Common myeloid progenitor, CD34-positive (primary cell): ENCODE data around the gene PHF3.
A peak's percentile ranks its signal among the peaks of the same experiment; 100 is the strongest.
"Not testable (repeated sequence)": the region's sequence is repeated elsewhere in the genome, so short reads cannot be mapped to it uniquely, and the experiment has no call there.

ENCODE experiments used
- CTCF ChIA-PET: fragments of 350-600 bp; sonication (Branson Sonifier 250); formaldehyde crosslinking; loops from one replicate; lab custom pipeline; 2021; ENCODE audit warnings: antibody characterized with exemption; lab: Charles Lee
- POLR2A ChIA-PET: fragments of 350-600 bp; sonication (Branson Sonifier 250); formaldehyde crosslinking; loops from one replicate; lab custom pipeline; 2021; ENCODE audit warnings: antibody characterized with exemption; lab: Charles Lee
- DNase-seq, 3 donors: peaks; one replicate each; pipeline versions ENCODE4 v3.0.0 to v3.0.0-alpha.2; 2013
- H3K27ac ChIP-seq, 2 experiments: 1 replicate in 1 of 2; 2 replicates in 1 of 2; pipeline ENCODE4 v1.7.0; 2013; ENCODE audit warnings: inconsistent platforms in 2 of 2, low read length in 2 of 2, mild to moderate bottlenecking in 2 of 2, low read depth in 1 of 2, moderate library complexity in 1 of 2; ENCODE audit not compliant: severe bottlenecking in 2 of 2, insufficient read depth in 1 of 2, poor library complexity in 1 of 2
- H3K27me3 ChIP-seq, 5 experiments: replicated peaks in 2 of 5; 1 replicate in 3 of 5; 2 replicates in 2 of 5; pipeline versions ENCODE4 v1.6.1 to v1.7.0; 2013; ENCODE audit warnings: low read length in 4 of 5, mild to moderate bottlenecking in 2 of 5, moderate library complexity in 2 of 5, inconsistent platforms in 1 of 5; ENCODE audit not compliant: insufficient read depth in 5 of 5, control insufficient read depth in 4 of 5
- H3K36me3 ChIP-seq, 4 experiments: 1 replicate in 2 of 4; 2 replicates in 2 of 4; pipeline versions ENCODE4 v1.6.1 to v1.7.0; 2013; ENCODE audit warnings: low read length in 3 of 4, control low read depth in 1 of 4, mild to moderate bottlenecking in 1 of 4; ENCODE audit not compliant: control insufficient read depth in 4 of 4, insufficient read depth in 4 of 4
- H3K4me1 ChIP-seq, 4 experiments: 1 replicate in 3 of 4; 2 replicates in 1 of 4; pipeline versions ENCODE4 v1.6.1 to v1.7.1; 2013; ENCODE audit warnings: low read length in 3 of 4, mild to moderate bottlenecking in 3 of 4, control low read depth in 1 of 4, inconsistent platforms in 1 of 4, moderate library complexity in 1 of 4; ENCODE audit not compliant: control insufficient read depth in 4 of 4, insufficient read depth in 4 of 4; ENCODE audit errors: control extremely low read depth in 1 of 4
- H3K4me3 ChIP-seq, 7 experiments: 1 replicate in 4 of 7; 2 replicates in 3 of 7; pipeline versions ENCODE4 v1.5.1 to v1.7.0; 2013; ENCODE audit warnings: mild to moderate bottlenecking in 7 of 7, low read length in 6 of 7, moderate library complexity in 6 of 7, inconsistent platforms in 2 of 7, low read depth in 2 of 7, control low read depth in 1 of 7; ENCODE audit not compliant: insufficient read depth in 4 of 7, control insufficient read depth in 1 of 7; ENCODE audit errors: extremely low read depth in 1 of 7
- H3K9me3 ChIP-seq, 5 experiments: 1 replicate in 4 of 5; 2 replicates in 1 of 5; pipeline versions ENCODE4 v1.6.1 to v1.7.1; 2013; ENCODE audit warnings: low read length in 4 of 5, mild to moderate bottlenecking in 2 of 5, inconsistent platforms in 1 of 5, low read depth in 1 of 5, moderate library complexity in 1 of 5; ENCODE audit not compliant: control insufficient read depth in 4 of 5, insufficient read depth in 2 of 5; ENCODE audit errors: control extremely low read depth in 1 of 5
- WGBS: methylation state at CpG from one replicate; pipeline ENCODE4 v1.1.5; 2013; ENCODE audit not compliant: insufficient coverage; 5-methylcytosine and 5-hydroxymethylcytosine counted together

The PHF3 gene

GRCh38 chr6:63745784-63746183 lies 110.2 kb downstream of the PHF3 start:
- Histone ChIP-seq H3K4me3 (no peak overlapping the region), H3K27me3 (no peaks in the 10 kb centered on the region), H3K9me3 (peaks cover 0 to 2% (median 0%) of the 10 kb centered on the region in 5 experiments), H3K4me1 (no peaks in the 10 kb centered on the region), H3K27ac (no peak overlapping the region), H3K36me3 (peaks cover 0 to 1% (median 0%) of the 10 kb centered on the region in 4 experiments)
- POLR2A ChIA-PET, result no interaction called here
- CTCF ChIA-PET, result no interaction called here
- no peak for DNase-seq

GRCh38 chr6:63750400-63750799 lies 114.8 kb downstream of the PHF3 start:
- Histone ChIP-seq H3K27me3 (no peaks in the 10 kb centered on the region), H3K27ac (no peak overlapping the region), H3K36me3 (peaks cover 0 to 1% (median 0%) of the 10 kb centered on the region in 4 experiments), H3K4me1 (no peaks in the 10 kb centered on the region), H3K9me3 (peaks cover 0 to 10% (median 0%) of the 10 kb centered on the region in 5 experiments), H3K4me3 (no peak overlapping the region)
- DNase-seq, result no peak
- CTCF ChIA-PET, result no interaction called here
- WGBS, result 100% methylated on average over 1 of the region's 2 CpGs
- POLR2A ChIA-PET, result no interaction called here

- POLR2A ChIA-PET, H3K27me3 ChIP-seq, H3K27ac ChIP-seq, H3K4me3 ChIP-seq, H3K36me3 ChIP-seq, CTCF ChIA-PET, DNase-seq, H3K4me1 ChIP-seq: not testable (repeated sequence)
- H3K9me3 ChIP-seq, result peaks cover 0 to 13% (median 0%) of the 10 kb centered on the region in 5 experiments
Measured at GRCh38 chr6:63757275-63757674, 121.7 kb downstream of the PHF3 start.

- no peaks in the 10 kb centered on the region for H3K4me1 ChIP-seq
- no peak overlapping the region for H3K4me3 ChIP-seq
- no peaks in the 10 kb centered on the region for H3K36me3 ChIP-seq
- CTCF ChIA-PET, result interaction anchor here (1.4 kb wide), 1 partner anchor 160 kb away, joined by 5 read pairs; no protein-coding TSS in a partner anchor
- WGBS, result no CpG with 5 or more reads among the region's 1 CpG
- DNase-seq, result no peak
- H3K27ac ChIP-seq, result no peak overlapping the region
- no peaks in the 10 kb centered on the region for H3K27me3 ChIP-seq
- H3K9me3 ChIP-seq, result peaks cover 0 to 13% (median 0%) of the 10 kb centered on the region in 5 experiments
- POLR2A ChIA-PET, result no interaction called here
Measured at GRCh38 chr6:63757826-63758225, 122.2 kb downstream of the PHF3 start.

GRCh38 chr6:63759605-63760105 lies 124.1 kb downstream of the PHF3 start:
- no peak for DNase-seq
- Histone ChIP-seq H3K36me3 (no peaks in the 10 kb centered on the region), H3K4me1 (no peaks in the 10 kb centered on the region), H3K4me3 (no peak overlapping the region), H3K9me3 (peaks cover 0 to 8% (median 0%) of the 10 kb centered on the region in 5 experiments), H3K27me3 (no peaks in the 10 kb centered on the region), H3K27ac (no peak overlapping the region)
- CTCF ChIA-PET, result interaction anchor here (1.0 to 1.7 kb wide), 3 partner anchors 65 to 450 kb away, joined by 3 to 6 read pairs (median 5); no protein-coding TSS in a partner anchor
- POLR2A ChIA-PET, result no interaction called here

- Histone ChIP-seq H3K4me3 (no peak overlapping the region), H3K9me3 (peaks cover 0 to 6% (median 0%) of the 10 kb centered on the region in 5 experiments), H3K27me3 (no peaks in the 10 kb centered on the region), H3K27ac (no peak overlapping the region), H3K4me1 (no peaks in the 10 kb centered on the region), H3K36me3 (no peaks in the 10 kb centered on the region)
- ChIA-PET CTCF (interaction anchor here (1.0 to 1.7 kb wide), 3 partner anchors 66 to 451 kb away, joined by 3 to 6 read pairs (median 5); no protein-coding TSS in a partner anchor), POLR2A (no interaction called here)
- DNase-seq, result no peak
Measured at GRCh38 chr6:63760199-63760598, 124.6 kb downstream of the PHF3 start.

- Histone ChIP-seq H3K4me1 (no peaks in the 10 kb centered on the region), H3K27ac (no peak overlapping the region), H3K9me3 (peaks cover 0 to 4% (median 0%) of the 10 kb centered on the region in 5 experiments), H3K4me3 (no peak overlapping the region), H3K36me3 (no peaks in the 10 kb centered on the region), H3K27me3 (no peaks in the 10 kb centered on the region)
- POLR2A ChIA-PET, result interaction anchor here (0.6 kb wide), 1 partner anchor 130 kb away, joined by 4 read pairs; no protein-coding TSS in a partner anchor
- CTCF ChIA-PET, result interaction anchor here (0.7 to 4.6 kb wide), 9 partner anchors 38 to 412 kb away, joined by 3 to 20 read pairs (median 3); no protein-coding TSS in a partner anchor
- DNase-seq, result peak; percentile 46 to 76 (median 67)
- WGBS, result no CpG with 5 or more reads among the region's 4 CpGs
Measured at GRCh38 chr6:63764318-63764916, 128.8 kb downstream of the PHF3 start.
